CD4-positive, alpha-beta memory T cell (primary cell): Measurements from ENCODE around the gene BFSP2. TPM values are rescaled to one million over a fixed set of nuclear protein-coding genes. Genes with fewer than 3 reads are reported as not detected.

Experiments
- CTCF ChIA-PET: fragments of 350-600 bp; sonication (Branson Sonifier 250); formaldehyde crosslinking; loops from one replicate; lab custom pipeline; 2021; ENCODE audit warnings: inconsistent platforms; ENCODE audit not compliant: partially characterized antibody; lab: Charles Lee
- POLR2A ChIA-PET: fragments of 350-600 bp; sonication (Branson Sonifier 250); formaldehyde crosslinking; loops from one replicate; lab custom pipeline; 2021; ENCODE audit not compliant: partially characterized antibody; lab: Charles Lee
- DNase-seq, 5 donors: peaks; one replicate each; pipeline versions ENCODE4 v3.0.0 to v3.0.0-alpha.2; 2020 to 2022; ENCODE audit warnings: mixed read lengths in 1 of 5
- H3K27ac ChIP-seq: one replicate; pipeline ENCODE4 v1.7.0; 2013; ENCODE audit warnings: low read depth, low read length
- H3K27me3 ChIP-seq: 2 replicates; pipeline ENCODE4 v1.7.0; 2013; ENCODE audit warnings: mild to moderate bottlenecking, low read length, moderate library complexity; ENCODE audit not compliant: insufficient read depth
- H3K36me3 ChIP-seq: 2 replicates; pipeline ENCODE4 v1.7.0; 2013; ENCODE audit warnings: mild to moderate bottlenecking, low read length, moderate library complexity; ENCODE audit not compliant: insufficient read depth
- H3K4me1 ChIP-seq: 2 replicates; pipeline ENCODE4 v1.7.0; 2013; ENCODE audit warnings: mild to moderate bottlenecking, low read length, moderate library complexity; ENCODE audit not compliant: insufficient read depth
- H3K4me3 ChIP-seq, 2 donors: one replicate each; pipeline ENCODE4 v1.7.0; 2013; ENCODE audit warnings: low read length in 2 of 2, mild to moderate bottlenecking in 1 of 2
- H3K9me3 ChIP-seq, 2 donors: one replicate each; pipeline ENCODE4 v1.7.0; 2013; ENCODE audit warnings: low read length in 2 of 2, control low read depth in 1 of 2; ENCODE audit not compliant: control insufficient read depth in 1 of 2
- H3K27ac Mint-ChIP-seq, 7 donors: one replicate each; pipeline ENCODE4 v1.8.0; 2020 to 2021; ENCODE audit warnings: mixed read lengths in 7 of 7, mild to moderate bottlenecking in 6 of 7, inconsistent platforms in 3 of 7, moderate library complexity in 3 of 7
- H3K27me3 Mint-ChIP-seq, 2 donors: one replicate each; pipeline ENCODE4 v1.8.0; 2020 to 2021; ENCODE audit warnings: mixed read lengths in 2 of 2
- H3K36me3 Mint-ChIP-seq, 2 donors: one replicate each; pipeline ENCODE4 v1.8.0; 2020 to 2021; ENCODE audit warnings: mixed read lengths in 2 of 2, inconsistent platforms in 1 of 2, mild to moderate bottlenecking in 1 of 2
- H3K4me1 Mint-ChIP-seq, 4 donors: one replicate each; pipeline ENCODE4 v1.8.0; 2020 to 2021; ENCODE audit warnings: mixed read lengths in 4 of 4, mild to moderate bottlenecking in 1 of 4
- H3K4me3 Mint-ChIP-seq, 8 donors: one replicate each; pipeline ENCODE4 v1.8.0; 2020 to 2021; ENCODE audit warnings: mixed read lengths in 8 of 8, mild to moderate bottlenecking in 7 of 8, moderate library complexity in 6 of 8, inconsistent platforms in 3 of 8
- H3K9me3 Mint-ChIP-seq, 8 donors: one replicate each; pipeline ENCODE4 v1.8.0; 2020 to 2021; ENCODE audit warnings: mixed read lengths in 8 of 8, mild to moderate bottlenecking in 5 of 8, inconsistent platforms in 3 of 8, moderate library complexity in 1 of 8
- intact Hi-C: fragments of 100-400 bp; cut with micrococcal nuclease; formaldehyde crosslinking; loops from one replicate; pipeline ENCODE4 v1.15.1; 2023
- polyA plus RNA-seq, 2 donors: library from polyadenylated mRNA; unstranded; fragments of 300-500 nt; fragmentation: Illumina TruSeq; gene quantifications; one replicate each; pipeline ENCODE4 v1.2.3, GENCODE V29; 2021
- total RNA-seq, 2 experiments: library from RNA; stranded (reverse); gene quantifications; one replicate each; pipeline ENCODE4 v1.2.3, GENCODE V29; 2021

Gene BFSP2
- total and polyA plus RNA-seq, 4 experiments from 2014 or later = 0.86 to 1.3 TPM; not detected in 2

DNA sequence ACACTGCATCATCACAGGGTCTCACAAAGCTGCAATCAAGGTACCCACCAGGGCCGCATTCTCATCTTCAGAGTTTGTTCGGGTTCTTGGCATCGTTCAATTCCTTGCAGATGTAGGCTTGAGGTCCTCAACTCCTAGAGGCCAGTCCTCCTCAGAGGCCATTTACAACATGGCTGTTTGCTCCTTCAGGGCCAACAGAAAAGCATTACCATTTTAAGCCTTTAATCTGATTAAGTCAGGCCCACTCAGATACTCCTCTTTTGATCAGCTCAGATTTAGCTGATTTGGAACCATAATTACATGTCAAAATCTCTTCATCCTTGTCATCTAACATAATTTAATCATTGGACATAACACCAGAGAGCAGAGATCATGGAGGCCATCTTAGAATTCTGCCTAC lies 55.4 kb downstream of the BFSP2 start:
- Histone ChIP-seq H3K27ac (no peak overlapping the region), H3K4me3 (no peak overlapping the region), H3K9me3 (no peaks in the 10 kb centered on the region), H3K36me3 (no peaks in the 10 kb centered on the region), H3K27me3 (no peaks in the 10 kb centered on the region), H3K4me1 (no peaks in the 10 kb centered on the region)
- H3K4me3 Mint-ChIP-seq = no peak overlapping the region
- no peaks in the 10 kb centered on the region for H3K36me3 Mint-ChIP-seq
- POLR2A ChIA-PET = no interaction called here
- H3K4me1 Mint-ChIP-seq = peaks cover 0 to under 1% (median 0%) of the 10 kb centered on the region in 4 donors
- H3K9me3 Mint-ChIP-seq = no peaks in the 10 kb centered on the region
- DNase-seq = no peak
- no peak overlapping the region for H3K27ac Mint-ChIP-seq
- intact Hi-C loops = no loop called here
- no peaks in the 10 kb centered on the region for H3K27me3 Mint-ChIP-seq
- CTCF ChIA-PET = interaction anchor here (1.2 kb wide), 2 partner anchors 12 to 33 kb away, joined by 3 to 4 read pairs; no protein-coding TSS in a partner anchor

- H3K4me1 Mint-ChIP-seq = peaks cover 3 to 5% (median 4%) of the 10 kb centered on the region in 4 donors
- Histone ChIP-seq H3K36me3 (no peaks in the 10 kb centered on the region), H3K4me3 (no peak overlapping the region), H3K27ac (no peak overlapping the region), H3K27me3 (no peaks in the 10 kb centered on the region), H3K4me1 (peaks cover 3% of the 10 kb centered on the region), H3K9me3 (no peaks in the 10 kb centered on the region)
- no peaks in the 10 kb centered on the region for H3K27me3 Mint-ChIP-seq
- ChIA-PET CTCF (interaction anchor here (0.7 to 1.5 kb wide), 3 partner anchors 12 to 70 kb away, joined by 3 to 8 read pairs (median 4); no protein-coding TSS in a partner anchor), POLR2A (no interaction called here)
- H3K4me3 Mint-ChIP-seq = no peak overlapping the region
- intact Hi-C loops = no loop called here
- no peaks in the 10 kb centered on the region for H3K9me3 Mint-ChIP-seq
- no peak for DNase-seq
- no peaks in the 10 kb centered on the region for H3K36me3 Mint-ChIP-seq
- H3K27ac Mint-ChIP-seq = no peak overlapping the region
Observed at GRCh38 chr3:133455960-133456359, 56.1 kb downstream of the BFSP2 start.

- Histone ChIP-seq H3K36me3 (no peaks in the 10 kb centered on the region), H3K4me1 (peaks cover 8% of the 10 kb centered on the region), H3K4me3 (no peak overlapping the region), H3K27ac (no peak overlapping the region), H3K9me3 (no peaks in the 10 kb centered on the region), H3K27me3 (no peaks in the 10 kb centered on the region)
- intact Hi-C loops = no loop called here
- ChIA-PET CTCF (interaction anchor here (0.7 to 1.5 kb wide), 4 partner anchors 8 to 68 kb away, joined by 3 to 8 read pairs (median 3); no protein-coding TSS in a partner anchor), POLR2A (no interaction called here)
- H3K4me1 Mint-ChIP-seq = peaks cover 3 to 11% (median 9%) of the 10 kb centered on the region in 4 donors
- H3K9me3 Mint-ChIP-seq = no peaks in the 10 kb centered on the region
- no peak overlapping the region for H3K27ac Mint-ChIP-seq
- no peaks in the 10 kb centered on the region for H3K36me3 Mint-ChIP-seq
- H3K4me3 Mint-ChIP-seq = no peak overlapping the region
- DNase-seq = no peak
- no peaks in the 10 kb centered on the region for H3K27me3 Mint-ChIP-seq
Observed at GRCh38 chr3:133457025-133457424, 57.2 kb downstream of the BFSP2 start.

GRCh38 chr3:133457465-133458067 lies 57.7 kb downstream of the BFSP2 start:
- no peak overlapping the region for H3K27ac ChIP-seq
- POLR2A ChIA-PET = no interaction called here
- CTCF ChIA-PET = interaction anchor here (0.9 to 1.5 kb wide), 3 partner anchors 9 to 31 kb away, joined by 3 to 8 read pairs (median 3); no protein-coding TSS in a partner anchor
- no peak overlapping the region for H3K27ac Mint-ChIP-seq
- no peak overlapping the region for H3K4me3 ChIP-seq
- no peaks in the 10 kb centered on the region for H3K27me3 ChIP-seq
- no peaks in the 10 kb centered on the region for H3K36me3 ChIP-seq
- H3K27me3 Mint-ChIP-seq = no peaks in the 10 kb centered on the region
- peaks cover 8% of the 10 kb centered on the region for H3K4me1 ChIP-seq
- H3K36me3 Mint-ChIP-seq = no peaks in the 10 kb centered on the region
- no peaks in the 10 kb centered on the region for H3K9me3 Mint-ChIP-seq
- no peaks in the 10 kb centered on the region for H3K9me3 ChIP-seq
- no peak for DNase-seq
- H3K4me1 Mint-ChIP-seq = peaks cover 3 to 11% (median 9%) of the 10 kb centered on the region in 4 donors
- intact Hi-C loops = no loop called here
- H3K4me3 Mint-ChIP-seq = no peak overlapping the region

DNA sequence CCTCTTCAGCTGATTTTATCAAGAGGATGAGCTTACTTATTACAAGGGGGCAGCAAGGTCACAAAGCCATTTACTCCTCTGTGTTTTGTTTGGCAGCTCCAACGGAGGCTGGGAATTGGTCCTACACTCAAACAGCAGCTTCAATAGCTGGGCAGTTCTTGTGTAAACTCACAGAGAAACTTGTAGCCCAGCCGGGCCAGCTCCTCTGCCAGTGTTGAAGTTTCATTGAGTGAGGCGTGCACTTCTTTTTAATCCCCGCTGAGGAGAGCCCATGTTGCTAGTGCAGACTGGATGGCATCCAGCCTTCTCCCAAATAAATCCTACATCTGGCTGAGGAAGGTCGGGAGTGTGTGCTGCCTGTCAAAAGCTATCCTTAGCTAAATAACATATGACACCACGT lies 59.5 kb downstream of the BFSP2 start:
- CTCF ChIA-PET = interaction anchor here (1.1 to 2.4 kb wide), 3 partner anchors 10 to 347 kb away, joined by 3 to 10 read pairs (median 7); no protein-coding TSS in a partner anchor
- Histone ChIP-seq H3K27me3 (no peaks in the 10 kb centered on the region), H3K4me1 (peaks cover 13% of the 10 kb centered on the region), H3K9me3 (no peaks in the 10 kb centered on the region), H3K4me3 (no peak overlapping the region), H3K36me3 (no peaks in the 10 kb centered on the region), H3K27ac (no peak overlapping the region)
- H3K36me3 Mint-ChIP-seq = no peaks in the 10 kb centered on the region
- DNase-seq = no peak
- no peaks in the 10 kb centered on the region for H3K9me3 Mint-ChIP-seq
- intact Hi-C loops = no loop called here
- no peak overlapping the region for H3K4me3 Mint-ChIP-seq
- peaks cover 0 to 1% of the 10 kb centered on the region in 2 donors for H3K27me3 Mint-ChIP-seq
- no peak overlapping the region for H3K27ac Mint-ChIP-seq
- POLR2A ChIA-PET = no interaction called here
- peaks cover 5 to 21% (median 13%) of the 10 kb centered on the region in 4 donors for H3K4me1 Mint-ChIP-seq

GRCh38 chr3:133460809-133461208 lies 61.0 kb downstream of the BFSP2 start:
- H3K36me3 Mint-ChIP-seq = no peaks in the 10 kb centered on the region
- CTCF ChIA-PET = interaction anchor here (2.4 kb wide), 1 partner anchor 29 kb away, joined by 10 read pairs; no protein-coding TSS in a partner anchor
- Histone ChIP-seq H3K27me3 (no peaks in the 10 kb centered on the region), H3K27ac (no peak overlapping the region), H3K4me3 (no peak overlapping the region), H3K9me3 (no peaks in the 10 kb centered on the region), H3K36me3 (no peaks in the 10 kb centered on the region), H3K4me1 (peaks cover 13% of the 10 kb centered on the region)
- H3K27me3 Mint-ChIP-seq = peaks cover 0 to 1% of the 10 kb centered on the region in 2 donors
- no peaks in the 10 kb centered on the region for H3K9me3 Mint-ChIP-seq
- intact Hi-C loops = no loop called here
- H3K4me1 Mint-ChIP-seq = peaks cover 5 to 26% (median 13%) of the 10 kb centered on the region in 4 donors
- no peak for DNase-seq
- POLR2A ChIA-PET = no interaction called here
- peak overlapping the region in 4 of 8 donors; percentile 22 to 42 (median 34) for H3K4me3 Mint-ChIP-seq
- peak overlapping the region in 2 of 7 donors; percentile 77 to 82 for H3K27ac Mint-ChIP-seq

- CTCF ChIA-PET = interaction anchor here (2.4 kb wide), 1 partner anchor 28 kb away, joined by 10 read pairs; no protein-coding TSS in a partner anchor
- intact Hi-C loops = no loop called here
- Mint-ChIP-seq H3K36me3 (no peaks in the 10 kb centered on the region), H3K9me3 (no peaks in the 10 kb centered on the region), H3K27ac (peak overlapping the region in 3 of 7 donors; percentile 32 to 61 (median 43)), H3K4me3 (peak overlapping the region in 1 of 8 donors; percentile 12), H3K27me3 (peaks cover 0 to 1% of the 10 kb centered on the region in 2 donors), H3K4me1 (peaks cover 5 to 26% (median 13%) of the 10 kb centered on the region in 4 donors)
- peaks cover 13% of the 10 kb centered on the region for H3K4me1 ChIP-seq
- no peaks in the 10 kb centered on the region for H3K36me3 ChIP-seq
- no peak for DNase-seq
- no peak overlapping the region for H3K4me3 ChIP-seq
- no peak overlapping the region for H3K27ac ChIP-seq
- no peaks in the 10 kb centered on the region for H3K27me3 ChIP-seq
- H3K9me3 ChIP-seq = no peaks in the 10 kb centered on the region
- POLR2A ChIA-PET = no interaction called here
Observed at GRCh38 chr3:133461291-133461690, 61.4 kb downstream of the BFSP2 start.
